ENCODE data around the gene ATP10A.

DNA sequence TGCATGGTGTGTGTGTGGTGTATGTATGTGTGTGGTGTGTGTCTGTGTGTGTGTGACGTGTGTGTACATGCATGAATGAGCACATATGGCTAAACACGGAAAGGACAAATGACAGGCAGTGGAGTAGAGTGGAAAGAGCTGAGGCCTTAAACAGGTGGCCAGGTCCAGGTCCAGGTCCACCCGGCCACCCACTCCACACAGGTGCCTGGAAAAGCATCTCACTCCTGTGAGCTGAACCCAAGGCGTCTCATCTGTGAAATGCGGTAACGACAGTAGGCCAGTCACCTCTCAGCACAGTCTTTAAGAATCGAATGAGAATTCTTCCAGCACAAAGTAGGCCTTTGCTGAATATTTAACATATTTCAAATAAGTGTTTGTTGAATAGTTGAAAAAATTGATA, 58.7 kb downstream of the ATP10A start:
- TF ChIP-seq, protein P1, sequence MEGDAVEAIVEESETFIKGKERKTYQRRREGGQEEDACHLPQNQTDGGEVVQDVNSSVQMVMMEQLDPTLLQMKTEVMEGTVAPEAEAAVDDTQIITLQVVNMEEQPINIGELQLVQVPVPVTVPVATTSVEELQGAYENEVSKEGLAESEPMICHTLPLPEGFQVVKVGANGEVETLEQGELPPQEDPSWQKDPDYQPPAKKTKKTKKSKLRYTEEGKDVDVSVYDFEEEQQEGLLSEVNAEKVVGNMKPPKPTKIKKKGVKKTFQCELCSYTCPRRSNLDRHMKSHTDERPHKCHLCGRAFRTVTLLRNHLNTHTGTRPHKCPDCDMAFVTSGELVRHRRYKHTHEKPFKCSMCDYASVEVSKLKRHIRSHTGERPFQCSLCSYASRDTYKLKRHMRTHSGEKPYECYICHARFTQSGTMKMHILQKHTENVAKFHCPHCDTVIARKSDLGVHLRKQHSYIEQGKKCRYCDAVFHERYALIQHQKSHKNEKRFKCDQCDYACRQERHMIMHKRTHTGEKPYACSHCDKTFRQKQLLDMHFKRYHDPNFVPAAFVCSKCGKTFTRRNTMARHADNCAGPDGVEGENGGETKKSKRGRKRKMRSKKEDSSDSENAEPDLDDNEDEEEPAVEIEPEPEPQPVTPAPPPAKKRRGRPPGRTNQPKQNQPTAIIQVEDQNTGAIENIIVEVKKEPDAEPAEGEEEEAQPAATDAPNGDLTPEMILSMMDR (IDR thresholded peaks at IDR 0.05), result no peak
- TF ChIP-seq POLR2A (IDR thresholded peaks at IDR 0.05), result no peak

Measured in heart left ventricle (tissue), 13 donors.